ENCODE data around the gene GABBR2.

DNA sequence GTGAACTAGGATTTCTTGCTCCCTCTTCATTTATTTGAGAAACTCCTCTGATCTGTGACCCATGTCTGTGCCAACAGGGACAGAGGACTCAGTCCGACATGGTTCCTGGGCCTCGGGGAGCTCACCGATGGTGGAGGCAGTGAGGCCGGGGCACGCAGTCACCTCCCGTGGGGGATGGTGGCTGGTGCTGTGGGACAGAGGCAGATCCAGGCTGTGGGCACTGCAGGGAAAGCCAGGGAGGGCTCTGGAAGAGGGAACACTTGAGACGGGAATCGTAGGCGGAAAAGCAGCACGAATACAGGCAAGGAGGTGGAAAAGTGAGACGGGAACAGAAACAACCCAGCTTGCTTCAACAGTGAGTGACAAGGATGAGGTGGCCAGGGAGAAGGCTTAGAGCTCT lies 127.8 kb downstream of the GABBR2 start:
- TF ChIP-seq, protein P1, sequence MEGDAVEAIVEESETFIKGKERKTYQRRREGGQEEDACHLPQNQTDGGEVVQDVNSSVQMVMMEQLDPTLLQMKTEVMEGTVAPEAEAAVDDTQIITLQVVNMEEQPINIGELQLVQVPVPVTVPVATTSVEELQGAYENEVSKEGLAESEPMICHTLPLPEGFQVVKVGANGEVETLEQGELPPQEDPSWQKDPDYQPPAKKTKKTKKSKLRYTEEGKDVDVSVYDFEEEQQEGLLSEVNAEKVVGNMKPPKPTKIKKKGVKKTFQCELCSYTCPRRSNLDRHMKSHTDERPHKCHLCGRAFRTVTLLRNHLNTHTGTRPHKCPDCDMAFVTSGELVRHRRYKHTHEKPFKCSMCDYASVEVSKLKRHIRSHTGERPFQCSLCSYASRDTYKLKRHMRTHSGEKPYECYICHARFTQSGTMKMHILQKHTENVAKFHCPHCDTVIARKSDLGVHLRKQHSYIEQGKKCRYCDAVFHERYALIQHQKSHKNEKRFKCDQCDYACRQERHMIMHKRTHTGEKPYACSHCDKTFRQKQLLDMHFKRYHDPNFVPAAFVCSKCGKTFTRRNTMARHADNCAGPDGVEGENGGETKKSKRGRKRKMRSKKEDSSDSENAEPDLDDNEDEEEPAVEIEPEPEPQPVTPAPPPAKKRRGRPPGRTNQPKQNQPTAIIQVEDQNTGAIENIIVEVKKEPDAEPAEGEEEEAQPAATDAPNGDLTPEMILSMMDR (IDR thresholded peaks at IDR 0.05): no peak
- TF ChIP-seq POLR2A (IDR thresholded peaks at IDR 0.05): no peak
